ENCODE measurements around the gene FCF1. TPM values are rescaled to one million over a fixed set of nuclear protein-coding genes. Genes with fewer than 3 reads are reported as not detected.

FCF1 gene
- total RNA-seq, 8 experiments from 2014 or later: 21.9 to 66.7 (median 43.3) TPM

DNA sequence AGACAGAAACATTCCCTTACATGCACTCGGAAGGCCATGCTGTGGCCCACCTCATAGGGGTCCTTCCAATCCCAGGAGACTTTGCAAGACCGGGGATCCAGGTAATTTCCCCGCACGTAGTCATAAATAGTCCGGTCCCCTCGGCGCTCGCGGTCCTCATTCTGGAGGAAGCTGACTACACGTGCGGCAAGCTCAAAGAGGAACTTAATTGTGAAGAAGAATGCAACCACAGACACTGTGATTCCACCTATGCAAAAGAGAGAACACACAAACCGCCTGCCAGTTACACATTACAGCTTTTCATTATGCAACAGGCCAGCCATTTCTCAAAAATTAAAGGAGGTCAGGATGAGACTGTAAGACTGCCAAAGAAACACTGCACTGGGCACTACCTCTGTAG, 28.5 kb upstream of the FCF1 start:
- ATAC-seq (replicated peaks in 6 of 8): no peak
- WGBS, 10 experiments: 93 to 100% (median 100%) methylated on average over 1 to 11 of the region's 12 CpGs; no CpG with 5 or more reads in 3 of the 10 experiments
- Histone ChIP-seq H3K27ac (no peak overlapping the region), H3K4me1 (replicated peaks in 1 of 2) (no peaks in the 10 kb centered on the region), H3K4me3 (no peak overlapping the region)
- in situ Hi-C loops (cut with MboI; ENCODE audit: low pct_unique_long_range_greater_than_20kb in 2 of 9, low sequenced_read_pairs in 9 of 9, unreplicated experiment in 9 of 9): no loop called here

DNA sequence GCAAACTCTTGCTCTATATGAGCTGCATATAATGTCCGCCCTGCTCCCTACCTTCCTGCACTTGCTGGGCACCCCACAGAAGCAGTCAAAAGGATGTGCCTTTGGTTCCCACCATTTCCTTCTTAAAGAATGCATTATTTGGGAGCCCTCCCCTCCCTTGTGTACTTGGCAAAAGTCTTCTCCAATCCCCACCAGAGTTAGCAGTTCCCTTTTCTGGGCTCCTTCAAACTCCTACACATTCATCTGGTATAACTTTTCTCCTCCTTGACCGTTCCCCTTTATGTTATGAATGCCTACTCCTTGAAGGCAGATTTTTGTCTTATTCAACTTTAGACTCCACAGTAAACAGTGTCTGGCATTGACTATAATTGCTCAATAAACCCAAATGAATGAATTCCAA, 27.9 kb upstream of the FCF1 start:
- 63 to 100% (median 91%) methylated on average over 1 to 2 of the region's 2 CpGs; no CpG with 5 or more reads in 4 of the 10 experiments for WGBS, 10 experiments
- no peak overlapping the region for H3K4me3 ChIP-seq
- no peak overlapping the region for H3K27ac ChIP-seq
- no peaks in the 10 kb centered on the region for H3K4me1 ChIP-seq (replicated peaks in 1 of 2)
- ATAC-seq (replicated peaks in 6 of 8): no peak
- in situ Hi-C loops (cut with MboI; ENCODE audit: low pct_unique_long_range_greater_than_20kb in 2 of 9, low sequenced_read_pairs in 9 of 9, unreplicated experiment in 9 of 9): no loop called here

DNA sequence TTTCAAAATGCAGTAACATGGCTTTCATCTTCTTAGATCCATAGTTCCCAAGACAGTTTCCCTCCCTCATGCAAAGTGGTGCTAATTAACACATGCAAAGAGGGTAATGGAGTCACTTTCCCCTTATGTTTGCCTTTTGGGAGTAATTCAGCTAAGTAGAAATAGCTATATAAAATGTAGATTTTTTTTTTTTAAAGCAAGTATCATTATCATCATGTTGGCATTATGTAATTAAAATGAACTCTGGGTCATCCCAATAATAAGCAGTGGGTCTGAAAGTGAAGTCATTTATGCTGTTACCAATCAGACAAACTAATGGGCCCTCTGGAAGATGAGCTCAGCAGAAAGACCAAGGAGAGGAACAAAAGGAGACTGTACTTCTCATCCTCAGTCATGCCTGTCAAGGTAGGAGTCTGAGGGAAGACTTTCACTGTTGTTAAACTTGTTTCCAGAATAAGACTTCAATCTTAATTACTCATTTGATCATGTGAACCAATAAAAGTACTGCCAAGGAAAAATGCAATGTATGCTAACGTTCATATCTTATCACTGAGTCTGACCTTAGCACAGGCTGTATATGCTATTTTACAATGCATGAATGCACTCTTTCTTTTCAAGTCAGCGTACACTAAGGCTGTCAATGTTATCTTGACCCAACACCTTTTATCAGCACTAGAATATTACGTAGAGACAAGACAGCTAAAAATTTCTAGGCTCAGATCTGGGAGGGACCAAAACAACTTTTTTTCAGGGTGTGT, 26.8 kb upstream of the FCF1 start:
- in situ Hi-C loops (cut with MboI; ENCODE audit: low pct_unique_long_range_greater_than_20kb in 2 of 9, low sequenced_read_pairs in 9 of 9, unreplicated experiment in 9 of 9): no loop called here
- Histone ChIP-seq H3K4me1 (replicated peaks in 1 of 2) (no peaks in the 10 kb centered on the region), H3K4me3 (no peak overlapping the region), H3K27ac (no peak overlapping the region)
- peak in 2 of 8 experiments; percentile 25 to 86 for ATAC-seq (replicated peaks in 6 of 8)
- WGBS, 10 experiments: 33 to 100% (median 81%) methylated on average over 1 to 3 of the region's 3 CpGs

DNA sequence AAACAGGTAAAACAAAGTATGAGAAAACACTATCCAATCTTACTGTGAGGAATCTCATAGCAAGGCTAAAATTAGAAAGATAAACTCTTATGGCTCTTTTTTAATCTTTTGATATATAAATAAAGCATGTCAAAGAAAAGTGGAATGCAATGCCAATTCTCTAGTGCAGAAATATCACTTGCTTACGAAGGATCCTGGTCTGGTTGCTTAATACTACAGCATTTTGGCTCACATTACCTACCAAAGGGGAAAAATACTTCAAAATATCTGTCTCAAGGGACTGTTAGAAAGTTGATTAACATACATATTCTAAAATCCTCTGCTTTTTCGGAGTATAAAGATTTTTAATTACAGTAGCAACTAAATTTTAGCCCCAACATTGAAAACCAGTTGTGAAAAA, 21.5 kb upstream of the FCF1 start:
- 68 to 100% (median 93%) methylated on average over 2 of the region's 2 CpGs; no CpG with 5 or more reads in 1 of the 10 experiments for WGBS, 10 experiments
- Histone ChIP-seq H3K27ac (no peak overlapping the region), H3K4me3 (no peak overlapping the region), H3K4me1 (replicated peaks in 1 of 2) (no peaks in the 10 kb centered on the region)
- ATAC-seq (replicated peaks in 6 of 8): no peak
- in situ Hi-C loops (cut with MboI; ENCODE audit: low pct_unique_long_range_greater_than_20kb in 2 of 9, low sequenced_read_pairs in 9 of 9, unreplicated experiment in 9 of 9): no loop called here

DNA sequence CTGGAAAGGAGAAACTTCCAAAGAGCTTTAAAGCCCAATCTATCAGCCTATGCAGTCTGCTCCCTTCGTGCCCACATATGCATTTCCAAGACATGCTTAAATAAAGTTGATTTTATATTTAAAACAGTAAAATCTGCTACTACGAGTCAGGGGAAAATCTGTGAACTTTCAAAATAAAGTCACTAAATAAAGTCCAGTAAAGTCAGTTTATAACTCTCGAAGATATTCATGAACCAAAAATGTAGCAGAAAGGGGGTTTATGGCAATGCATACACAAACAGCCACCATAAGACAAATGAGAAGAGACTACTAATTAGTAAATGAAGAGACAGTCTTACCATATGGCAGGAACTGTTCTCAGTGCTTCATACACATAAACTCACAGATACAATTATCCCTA, 19.8 kb upstream of the FCF1 start:
- Histone ChIP-seq H3K4me3 (no peak overlapping the region), H3K4me1 (replicated peaks in 1 of 2) (no peaks in the 10 kb centered on the region), H3K27ac (no peak overlapping the region)
- WGBS, 10 experiments: 83 to 100% (median 94%) methylated on average over 1 to 3 of the region's 3 CpGs; no CpG with 5 or more reads in 2 of the 10 experiments
- no peak for ATAC-seq (replicated peaks in 6 of 8)
- in situ Hi-C loops (cut with MboI; ENCODE audit: low pct_unique_long_range_greater_than_20kb in 2 of 9, low sequenced_read_pairs in 9 of 9, unreplicated experiment in 9 of 9): no loop called here

DNA sequence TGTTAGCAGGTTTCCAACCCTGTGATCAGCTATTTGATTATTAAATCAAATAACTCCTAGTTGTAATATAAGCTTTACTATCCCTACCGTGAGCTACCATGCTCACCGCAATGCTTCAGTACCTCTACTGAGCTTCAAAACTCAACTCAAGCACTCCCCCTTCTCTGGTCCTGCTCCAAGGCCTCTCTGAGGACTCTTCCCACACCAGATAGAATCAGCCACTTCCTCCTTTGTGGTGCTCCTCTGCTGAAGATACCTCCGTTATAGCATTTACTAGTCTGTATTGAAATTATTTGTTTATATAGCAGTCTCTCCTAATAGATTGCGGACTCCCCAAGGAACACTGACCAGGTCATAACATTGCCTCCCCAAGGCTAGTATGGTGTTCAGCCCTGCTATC, 17.5 kb upstream of the FCF1 start:
- ATAC-seq (replicated peaks in 6 of 8): no peak
- in situ Hi-C loops (cut with MboI; ENCODE audit: low pct_unique_long_range_greater_than_20kb in 2 of 9, low sequenced_read_pairs in 9 of 9, unreplicated experiment in 9 of 9): no loop called here
- H3K27ac ChIP-seq: no peak overlapping the region

DNA sequence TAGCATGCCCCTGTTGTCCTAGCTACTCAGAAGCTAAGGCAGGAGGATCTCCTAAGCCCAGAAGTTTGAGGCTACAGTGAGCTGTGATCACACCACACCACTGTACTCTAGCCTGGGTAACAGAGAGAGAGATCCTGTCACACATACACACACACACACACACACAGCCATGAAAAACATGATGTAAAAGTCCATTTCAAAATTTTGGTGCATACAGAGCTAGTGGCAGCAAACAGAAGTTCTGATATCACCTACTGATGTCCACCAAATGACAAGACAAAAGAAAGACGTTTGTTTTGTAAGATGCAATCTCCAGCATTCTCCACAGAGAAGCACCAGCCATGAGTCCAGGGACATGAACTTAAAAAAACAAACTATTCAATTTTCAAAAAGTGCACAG, 15.9 kb upstream of the FCF1 start:
- ATAC-seq (replicated peaks in 6 of 8): no peak
- no peak overlapping the region for H3K27ac ChIP-seq
- no peak overlapping the region for H3K4me3 ChIP-seq
- in situ Hi-C loops (cut with MboI; ENCODE audit: low pct_unique_long_range_greater_than_20kb in 2 of 9, low sequenced_read_pairs in 9 of 9, unreplicated experiment in 9 of 9): no loop called here
- WGBS, 10 experiments: 43 to 100% (median 60%) methylated on average over 1 of the region's 1 CpG; no CpG with 5 or more reads in 5 of the 10 experiments
- no peaks in the 10 kb centered on the region for H3K4me1 ChIP-seq (replicated peaks in 1 of 2)

More for the DNA sequence above, 17.5 kb upstream of the FCF1 start:
- 90 to 100% (median 100%) methylated on average over 1 to 4 of the region's 4 CpGs; no CpG with 5 or more reads in 1 of the 10 experiments for WGBS, 10 experiments
- no peaks in the 10 kb centered on the region for H3K4me1 ChIP-seq (replicated peaks in 1 of 2)
- H3K4me3 ChIP-seq: no peak overlapping the region

DNA sequence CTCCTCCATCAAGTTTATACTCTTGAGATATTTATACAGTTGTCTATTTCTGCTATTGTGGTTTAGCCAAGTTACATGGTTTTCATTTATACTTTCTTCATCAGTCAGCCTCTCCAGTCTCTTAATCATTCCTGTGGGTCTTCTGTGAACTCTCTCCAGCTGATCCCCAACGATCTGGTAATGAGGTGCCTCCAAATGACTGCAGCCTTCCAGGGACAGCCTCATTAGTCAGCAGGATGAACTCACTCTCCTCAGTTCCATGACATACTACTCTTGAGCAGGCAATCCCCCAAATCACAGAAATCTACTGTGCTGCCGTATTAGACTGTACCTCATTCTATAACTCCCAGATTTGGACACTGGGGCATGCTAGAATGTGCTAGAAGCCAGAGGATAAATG, 15.4 kb upstream of the FCF1 start:
- no peak overlapping the region for H3K4me3 ChIP-seq
- WGBS, 10 experiments: 0 to 100% (median 81%) methylated on average over 1 to 2 of the region's 2 CpGs; no CpG with 5 or more reads in 4 of the 10 experiments
- no peaks in the 10 kb centered on the region for H3K4me1 ChIP-seq (replicated peaks in 1 of 2)
- H3K27ac ChIP-seq: no peak overlapping the region
- in situ Hi-C loops (cut with MboI; ENCODE audit: low pct_unique_long_range_greater_than_20kb in 2 of 9, low sequenced_read_pairs in 9 of 9, unreplicated experiment in 9 of 9): no loop called here
- peak in 3 of 8 experiments; percentile 31 to 89 (median 35) for ATAC-seq (replicated peaks in 6 of 8)

DNA sequence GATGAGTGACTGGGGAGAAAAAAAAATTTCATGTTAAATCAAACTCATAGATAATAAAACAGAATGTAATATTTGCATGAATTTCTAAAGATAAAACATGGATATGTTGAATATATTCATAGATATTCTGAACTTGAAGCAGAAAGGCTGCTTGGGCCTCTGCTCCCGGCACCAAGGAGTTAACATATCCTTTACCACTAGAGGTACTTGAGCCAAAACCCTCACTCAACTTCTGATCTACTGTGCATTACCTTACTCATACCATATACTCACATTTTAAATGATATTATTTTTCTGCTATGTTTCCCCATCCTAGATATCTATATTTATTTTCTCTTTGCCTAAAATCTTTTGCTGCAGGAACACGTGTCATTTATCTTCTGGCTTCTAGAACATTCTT, 15.0 kb upstream of the FCF1 start:
- no peak overlapping the region for H3K4me3 ChIP-seq
- H3K27ac ChIP-seq: no peak overlapping the region
- ATAC-seq (replicated peaks in 6 of 8): peak in 1 of 8 experiments; percentile 57
- no peaks in the 10 kb centered on the region for H3K4me1 ChIP-seq (replicated peaks in 1 of 2)
- in situ Hi-C loops (cut with MboI; ENCODE audit: low pct_unique_long_range_greater_than_20kb in 2 of 9, low sequenced_read_pairs in 9 of 9, unreplicated experiment in 9 of 9): no loop called here
- 80 to 100% (median 100%) methylated on average over 1 to 2 of the region's 2 CpGs for WGBS, 10 experiments

DNA sequence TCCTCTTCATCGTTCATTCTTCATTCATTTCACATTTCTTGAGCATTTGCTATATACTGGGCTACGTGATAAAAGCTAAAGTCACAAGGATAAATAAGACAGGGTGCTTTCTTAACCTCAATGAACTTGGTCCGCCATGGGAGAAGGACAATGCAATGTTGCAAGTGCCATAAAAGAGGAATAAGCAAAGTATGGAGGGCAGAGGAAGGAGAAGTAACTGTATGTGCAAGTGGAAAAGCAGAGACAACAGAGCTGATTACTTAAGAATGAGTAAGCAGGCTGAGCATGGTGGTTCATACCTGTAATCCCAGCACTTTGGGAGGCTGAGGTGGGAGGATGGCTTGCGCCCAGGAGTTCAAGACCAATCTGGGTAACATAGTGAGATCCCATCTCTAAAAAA, 14.5 kb upstream of the FCF1 start:
- 88 to 100% (median 100%) methylated on average over 1 to 4 of the region's 4 CpGs; no CpG with 5 or more reads in 1 of the 10 experiments for WGBS, 10 experiments
- Histone ChIP-seq H3K27ac (no peak overlapping the region), H3K4me3 (no peak overlapping the region), H3K4me1 (replicated peaks in 1 of 2) (no peaks in the 10 kb centered on the region)
- no peak for ATAC-seq (replicated peaks in 6 of 8)
- in situ Hi-C loops (cut with MboI; ENCODE audit: low pct_unique_long_range_greater_than_20kb in 2 of 9, low sequenced_read_pairs in 9 of 9, unreplicated experiment in 9 of 9): no loop called here

DNA sequence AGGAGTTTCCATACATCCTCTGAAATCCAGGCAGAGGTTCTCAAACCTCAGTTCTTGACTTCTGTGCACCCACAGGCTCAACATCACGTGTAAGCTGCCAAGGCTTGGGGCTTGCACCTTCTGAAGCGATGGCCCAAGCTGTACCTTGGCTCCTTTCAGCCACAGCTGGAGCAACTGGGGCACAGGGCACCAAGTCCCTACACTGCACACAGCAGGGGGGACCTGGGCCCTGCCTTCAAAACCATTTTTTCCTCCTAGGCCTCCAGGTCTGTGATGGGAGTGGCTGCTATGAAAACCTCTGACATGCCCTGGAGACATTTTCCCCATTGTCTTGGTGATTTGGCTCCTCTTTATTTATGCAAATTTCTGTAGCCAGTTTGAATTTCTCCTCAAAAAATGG, 10.7 kb upstream of the FCF1 start:
- no peak overlapping the region for H3K27ac ChIP-seq
- no peaks in the 10 kb centered on the region for H3K4me1 ChIP-seq (replicated peaks in 1 of 2)
- in situ Hi-C loops (cut with MboI; ENCODE audit: low pct_unique_long_range_greater_than_20kb in 2 of 9, low sequenced_read_pairs in 9 of 9, unreplicated experiment in 9 of 9): no loop called here
- no CpG with 5 or more reads among the region's 2 CpGs for WGBS, 10 experiments
- no peak for ATAC-seq (replicated peaks in 6 of 8)
- H3K4me3 ChIP-seq: no peak overlapping the region

DNA sequence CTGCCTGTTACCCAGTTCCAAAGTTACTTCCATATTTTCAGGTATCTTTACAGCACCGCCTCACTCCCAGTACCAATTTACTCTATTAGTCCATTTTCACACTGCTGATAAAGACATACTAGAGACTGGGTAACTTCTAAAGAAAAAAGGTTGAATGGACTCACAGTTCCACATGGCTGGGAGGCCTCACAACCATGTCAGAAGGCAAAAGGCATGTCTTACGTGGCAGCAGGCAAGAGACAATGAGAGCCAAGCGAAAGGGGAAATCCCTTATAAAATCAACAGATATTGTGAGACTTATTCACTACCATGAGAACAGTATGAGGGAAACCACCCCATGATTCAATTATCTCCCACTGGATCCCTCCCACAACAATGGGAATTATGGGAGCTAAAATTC, 9.9 kb upstream of the FCF1 start:
- 72 to 100% (median 100%) methylated on average over 1 to 3 of the region's 3 CpGs; no CpG with 5 or more reads in 1 of the 10 experiments for WGBS, 10 experiments
- ATAC-seq (replicated peaks in 6 of 8): no peak
- Histone ChIP-seq H3K4me3 (no peak overlapping the region), H3K27ac (no peak overlapping the region), H3K4me1 (replicated peaks in 1 of 2) (no peaks in the 10 kb centered on the region)
- in situ Hi-C loops (cut with MboI; ENCODE audit: low pct_unique_long_range_greater_than_20kb in 2 of 9, low sequenced_read_pairs in 9 of 9, unreplicated experiment in 9 of 9): no loop called here

DNA sequence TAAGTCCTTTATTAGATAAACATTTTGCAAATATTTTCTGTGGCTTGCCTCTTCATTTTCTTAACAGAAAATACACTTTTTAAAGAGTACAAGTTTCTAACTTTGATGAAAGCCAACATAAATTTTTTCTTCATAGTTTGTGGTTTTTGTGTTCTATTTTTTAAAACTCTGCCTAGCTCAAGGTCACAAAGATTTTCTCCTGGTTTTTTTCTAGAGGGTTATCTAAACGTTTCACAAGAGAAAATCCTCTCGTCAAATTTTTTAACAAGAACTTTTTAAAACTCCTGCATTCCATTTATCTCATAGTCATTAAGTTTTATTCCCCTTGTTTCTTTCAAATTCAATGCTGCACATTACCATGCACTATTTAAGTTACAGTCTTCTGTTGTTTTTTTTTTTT, 8.3 kb upstream of the FCF1 start:
- in situ Hi-C loops (cut with MboI; ENCODE audit: low pct_unique_long_range_greater_than_20kb in 2 of 9, low sequenced_read_pairs in 9 of 9, unreplicated experiment in 9 of 9): no loop called here

More for the DNA sequence above, 8.3 kb upstream of the FCF1 start:
- Histone ChIP-seq H3K27ac (no peak overlapping the region), H3K4me1 (replicated peaks in 1 of 2) (no peaks in the 10 kb centered on the region), H3K4me3 (no peak overlapping the region)
- ATAC-seq (replicated peaks in 6 of 8): no peak
- WGBS, 10 experiments: 53 to 100% (median 80%) methylated on average over 1 to 2 of the region's 2 CpGs

All from motor neuron (in vitro differentiated cells).